GM18951 (cell line): ENCODE data around the gene TAGLN.

ENCODE experiments used
- POLR2A ChIP-seq: IDR thresholded peaks from 4 replicates; pipeline ENCODE4 v1.6.1; 2011; ENCODE audit warnings: mild to moderate bottlenecking; ENCODE audit not compliant: insufficient read length, insufficient read depth; ENCODE audit errors: extremely low read depth
- in situ Hi-C: fragments of 300-500 bp; cut with MboI; formaldehyde crosslinking; loops from one replicate; pipeline ENCODE4 v1.12.0; 2022; ENCODE audit warnings: low sequenced_read_pairs, mixed read lengths, inconsistent platforms; ENCODE audit not compliant: unreplicated experiment

Gene TAGLN

GRCh38 chr11:117199053-117199915 lies at the start of gene TAGLN:
TSS of gene TAGLN (plus strand) at chr11:117199370. CDS start at chr11:117203014, 3,644 bp downstream.
- in situ Hi-C loops, result no loop called here
- no peak for TF ChIP-seq POLR2A

- no peak for TF ChIP-seq POLR2A
- in situ Hi-C loops, result no loop called here
Observed at GRCh38 chr11:117152066-117152465, 47.1 kb upstream of the TAGLN start.

GRCh38 chr11:117154468-117154867 lies 44.7 kb upstream of the TAGLN start:
- TF ChIP-seq POLR2A, result no peak
- in situ Hi-C loops, result no loop called here

GRCh38 chr11:117157507-117157906 lies 41.7 kb upstream of the TAGLN start:
- in situ Hi-C loops, result no loop called here
- no peak for TF ChIP-seq POLR2A

GRCh38 chr11:117159892-117160291 lies 39.3 kb upstream of the TAGLN start:
- no peak for TF ChIP-seq POLR2A
- in situ Hi-C loops, result no loop called here

- in situ Hi-C loops, result no loop called here
- no peak for TF ChIP-seq POLR2A
Observed at GRCh38 chr11:117160826-117161225, 38.3 kb upstream of the TAGLN start.

GRCh38 chr11:117166491-117166890 lies 32.7 kb upstream of the TAGLN start:
- no peak for TF ChIP-seq POLR2A
- in situ Hi-C loops, result no loop called here

- in situ Hi-C loops, result no loop called here
- no peak for TF ChIP-seq POLR2A
Observed at GRCh38 chr11:117169736-117170135, 29.4 kb upstream of the TAGLN start.

GRCh38 chr11:117170210-117170609 lies 29.0 kb upstream of the TAGLN start:
- in situ Hi-C loops, result no loop called here
- TF ChIP-seq POLR2A, result no peak

GRCh38 chr11:117171007-117171403 lies 28.2 kb upstream of the TAGLN start:
- in situ Hi-C loops, result no loop called here
- TF ChIP-seq POLR2A, result no peak

- TF ChIP-seq POLR2A, result no peak
- in situ Hi-C loops, result no loop called here
Observed at GRCh38 chr11:117171404-117172061, 27.6 kb upstream of the TAGLN start.

- in situ Hi-C loops, result no loop called here
- no peak for TF ChIP-seq POLR2A
Observed at GRCh38 chr11:117172724-117173421, 26.3 kb upstream of the TAGLN start.

- no peak for TF ChIP-seq POLR2A
- in situ Hi-C loops, result no loop called here
Observed at GRCh38 chr11:117175104-117175503, 24.1 kb upstream of the TAGLN start.
